Upper lobe of right lung (tissue), 1 donor: Measurements from ENCODE around the gene FUZ. TPM values are rescaled to one million over a fixed set of nuclear protein-coding genes. Genes with fewer than 3 reads are reported as not detected.

ENCODE experiments used
- ATAC-seq: fragments of 200-7000 bp; cut with Tn5 transposase; one replicate; pipeline ENCODE4 v1.9.1; 2020; ENCODE audit warnings: mild to moderate bottlenecking, moderate library complexity
- DNase-seq: peaks from one replicate; pipeline ENCODE4 v3.0.0-alpha.2; 2020
- H3K27ac ChIP-seq: fragments of 200-600 bp; one replicate; pipeline ENCODE4 v1.8.0; 2022
- H3K27me3 ChIP-seq: fragments of 200-600 bp; one replicate; pipeline ENCODE4 v1.8.0; 2022; ENCODE audit warnings: mild to moderate bottlenecking
- H3K36me3 ChIP-seq: fragments of 200-600 bp; one replicate; pipeline ENCODE4 v1.8.0; 2022
- H3K4me1 ChIP-seq: fragments of 200-600 bp; one replicate; pipeline ENCODE4 v1.8.0; 2022
- H3K4me3 ChIP-seq: fragments of 200-600 bp; one replicate; pipeline ENCODE4 v1.8.0; 2022; ENCODE audit warnings: mild to moderate bottlenecking
- H3K9me3 ChIP-seq: fragments of 200-600 bp; one replicate; pipeline ENCODE4 v1.8.0; 2022
- CTCF ChIP-seq: fragments of 200-600 bp; IDR thresholded peaks from one replicate; pipeline ENCODE4 v1.8.0; 2022; ENCODE audit warnings: antibody characterized with exemption
- intact Hi-C: fragments of 100-400 bp; cut with DNase I; formaldehyde crosslinking; loops from one replicate; pipeline ENCODE4 v1.11.0; 2022
- total RNA-seq: library from RNA; stranded (reverse); fragmentation: NEBNext Ultra II Directional; extraction: Animal tissue kit (Norgen Biotek cat#: 25700); gene quantifications from one replicate; pipeline ENCODE4 v1.2.1, GENCODE V29; 2021
- donor health status: DM: no; HTN: yes; CAD: no; lungs with severe emphysema.

The FUZ gene
- total RNA-seq, 1 donor from 2014 or later = 20.1 TPM

GRCh38 chr19:49856574-49857021 is 43.5 kb upstream of the FUZ start:
- no peak for ATAC-seq
- TF ChIP-seq CTCF = no peak
- Histone ChIP-seq H3K36me3 (peaks cover 55% of the 10 kb centered on the region), H3K9me3 (no peaks in the 10 kb centered on the region), H3K27me3 (no peaks in the 10 kb centered on the region), H3K4me3 (no peak overlapping the region), H3K27ac (no peak overlapping the region), H3K4me1 (peaks cover 12% of the 10 kb centered on the region)
- intact Hi-C loops = no loop called here
- no peak for DNase-seq

- Histone ChIP-seq H3K27me3 (no peaks in the 10 kb centered on the region), H3K4me3 (no peak overlapping the region), H3K4me1 (peaks cover 12% of the 10 kb centered on the region), H3K27ac (no peak overlapping the region), H3K36me3 (peaks cover 48% of the 10 kb centered on the region), H3K9me3 (no peaks in the 10 kb centered on the region)
- intact Hi-C loops = no loop called here
- no peak for TF ChIP-seq CTCF
- DNase-seq = no peak
- no peak for ATAC-seq
These were observed 42.8 kb upstream of the FUZ start for GRCh38 chr19:49855676-49856573.

- ATAC-seq (no peak), DNase-seq (no peak)
- Histone ChIP-seq H3K36me3 (peaks cover 42% of the 10 kb centered on the region), H3K4me1 (peaks cover 13% of the 10 kb centered on the region), H3K27ac (no peak overlapping the region), H3K9me3 (no peaks in the 10 kb centered on the region), H3K27me3 (no peaks in the 10 kb centered on the region), H3K4me3 (no peak overlapping the region)
- TF ChIP-seq CTCF = no peak
- intact Hi-C loops = no loop called here
These were observed 42.2 kb upstream of the FUZ start for GRCh38 chr19:49855277-49855675.

- Histone ChIP-seq H3K36me3 (peaks cover 37% of the 10 kb centered on the region), H3K4me1 (peaks cover 17% of the 10 kb centered on the region), H3K27ac (no peak overlapping the region), H3K4me3 (no peak overlapping the region), H3K27me3 (no peaks in the 10 kb centered on the region), H3K9me3 (no peaks in the 10 kb centered on the region)
- intact Hi-C loops = no loop called here
- DNase-seq (no peak), ATAC-seq (no peak)
- TF ChIP-seq CTCF = no peak
These were observed 41.5 kb upstream of the FUZ start for GRCh38 chr19:49854378-49855263.

GRCh38 chr19:49853852-49854377 is 40.8 kb upstream of the FUZ start:
- ATAC-seq (no peak), DNase-seq (no peak)
- Histone ChIP-seq H3K27ac (no peak overlapping the region), H3K36me3 (peaks cover 35% of the 10 kb centered on the region), H3K9me3 (peaks cover 4% of the 10 kb centered on the region), H3K4me1 (peaks cover 18% of the 10 kb centered on the region), H3K4me3 (no peak overlapping the region), H3K27me3 (no peaks in the 10 kb centered on the region)
- TF ChIP-seq CTCF = no peak
- intact Hi-C loops = no loop called here
